Measurements from ENCODE around the gene IGFL3. TPM values are rescaled to one million over a fixed set of nuclear protein-coding genes. Genes with fewer than 3 reads are reported as not detected.
"Not testable (repeated sequence)": the region's sequence is repeated elsewhere in the genome, so short reads cannot be mapped to it uniquely, and the experiment has no call there.

The IGFL3 gene
- not detected for total RNA-seq

GRCh38 chr19:46124638-46125115, at the start of gene IGFL3:
Gene IGFL3 (minus strand): TSS chr19:46124688. CDS start chr19:46124649, 39 bp downstream.
- no peak for DNase-seq (ENCODE audit: low read depth in 2 of 3, low spot score in 2 of 3)

- DNase-seq (ENCODE audit: low read depth in 2 of 3, low spot score in 2 of 3), result no peak
Measured at GRCh38 chr19:46173886-46174480, 49.5 kb upstream of the IGFL3 start.

DNA sequence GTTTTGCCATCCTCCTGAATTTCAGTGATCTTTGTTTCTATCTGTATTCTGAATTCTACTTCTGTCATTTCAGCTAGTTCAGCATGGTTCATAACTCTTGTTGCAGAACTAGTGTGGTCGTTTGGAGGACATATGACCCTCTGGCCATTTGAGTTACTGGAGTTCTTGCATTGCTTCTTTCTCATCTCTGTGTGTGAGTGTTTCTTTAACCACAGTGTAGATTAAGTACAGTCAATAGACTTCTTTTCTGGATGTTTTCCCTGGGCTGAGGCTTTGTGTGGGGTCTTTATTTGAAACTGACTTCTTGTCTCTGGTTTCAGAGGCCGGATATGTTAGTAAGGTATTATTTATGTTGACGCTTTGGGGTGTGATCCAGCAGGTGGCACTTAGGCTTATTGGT, 38.2 kb upstream of the IGFL3 start:
- no peak for DNase-seq (ENCODE audit: low read depth in 2 of 3, low spot score in 2 of 3)

- DNase-seq (ENCODE audit: low read depth in 2 of 3, low spot score in 2 of 3), result not testable (repeated sequence)
Measured at GRCh38 chr19:46161642-46162257, 37.3 kb upstream of the IGFL3 start.

DNA sequence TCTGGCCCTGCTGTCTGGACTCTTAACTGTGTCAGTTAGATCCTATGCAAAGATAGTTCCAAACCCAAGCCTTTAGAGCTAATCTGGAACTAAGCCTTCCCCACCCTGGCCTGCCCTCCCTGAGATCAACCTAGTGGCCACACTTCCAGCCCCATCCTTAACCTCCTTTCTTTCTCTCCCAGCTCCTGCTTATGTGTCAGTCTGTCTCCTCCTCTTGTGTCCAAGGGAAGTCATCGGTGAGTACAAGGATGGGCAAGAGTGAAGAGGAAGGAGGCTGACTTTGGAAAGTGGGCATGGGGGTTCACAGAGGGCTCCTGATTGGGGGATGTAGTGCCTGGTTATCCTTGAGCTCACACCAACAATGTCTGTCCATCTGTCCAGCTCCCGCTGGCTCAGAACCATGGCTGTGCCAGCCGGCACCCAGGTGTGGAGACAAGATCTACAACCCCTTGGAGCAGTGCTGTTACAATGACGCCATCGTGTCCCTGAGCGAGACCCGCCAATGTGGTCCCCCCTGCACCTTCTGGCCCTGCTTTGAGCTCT, 35.8 kb upstream of the IGFL3 start:
- DNase-seq (ENCODE audit: low read depth in 2 of 3, low spot score in 2 of 3), result no peak

DNA sequence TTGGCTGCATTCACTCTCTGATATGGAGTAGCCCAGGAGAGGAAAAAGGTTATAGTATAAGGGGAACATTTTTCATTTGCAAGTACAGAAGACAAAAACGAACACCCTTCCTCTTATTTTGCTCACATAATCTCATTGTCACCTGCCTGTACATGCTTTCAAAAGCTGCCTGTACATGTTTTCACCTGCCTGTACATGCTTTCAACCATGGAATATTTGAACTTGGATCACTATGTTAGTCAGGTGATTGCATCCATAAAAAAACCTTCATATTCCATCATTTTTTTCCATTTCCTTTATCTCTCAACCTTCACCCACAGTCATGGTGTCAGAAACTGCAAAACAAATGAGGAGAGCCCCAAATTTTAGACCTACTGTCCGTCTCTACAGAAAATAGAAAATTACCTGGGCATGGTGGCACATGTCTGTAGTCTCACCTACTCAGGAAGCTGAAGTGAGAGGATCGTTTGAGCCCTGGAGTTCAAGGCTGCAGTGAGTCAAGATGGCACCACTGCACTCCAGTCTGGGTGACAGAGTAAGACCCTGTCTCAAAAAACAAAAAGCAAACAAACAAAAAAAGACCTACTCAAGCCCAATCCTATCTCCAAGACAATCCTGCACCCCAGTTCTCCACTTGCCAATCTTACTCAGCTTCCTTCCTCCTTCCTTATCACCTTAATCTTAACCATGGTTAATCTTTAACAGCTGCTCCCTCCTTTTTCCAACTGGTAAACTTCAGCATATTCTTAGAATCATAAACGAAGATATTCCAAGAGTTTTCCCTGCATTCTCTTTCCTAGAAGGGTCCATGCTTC, 35.1 kb upstream of the IGFL3 start:
- no peak for DNase-seq (ENCODE audit: low read depth in 2 of 3, low spot score in 2 of 3)

DNA sequence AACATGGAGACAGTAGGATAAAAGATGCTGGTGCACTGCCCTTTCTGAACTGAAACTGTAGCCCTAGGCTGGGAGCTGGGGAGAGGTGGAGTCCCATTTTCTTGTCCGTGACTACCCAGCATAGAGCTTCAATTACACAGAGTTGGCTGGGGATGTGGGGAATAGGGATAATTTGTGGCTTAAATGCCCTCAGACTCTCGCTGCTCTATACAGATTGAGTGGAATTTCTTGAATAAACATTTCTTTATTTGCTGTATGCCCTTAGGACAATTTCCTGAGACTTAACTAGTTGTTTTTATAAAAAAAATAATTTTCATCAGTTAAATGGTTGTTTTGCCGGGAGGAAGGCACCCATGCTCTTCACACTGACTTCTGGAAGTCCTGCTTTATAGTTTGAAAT, 30.7 kb upstream of the IGFL3 start:
- DNase-seq (ENCODE audit: low read depth in 2 of 3, low spot score in 2 of 3), result no peak

DNA sequence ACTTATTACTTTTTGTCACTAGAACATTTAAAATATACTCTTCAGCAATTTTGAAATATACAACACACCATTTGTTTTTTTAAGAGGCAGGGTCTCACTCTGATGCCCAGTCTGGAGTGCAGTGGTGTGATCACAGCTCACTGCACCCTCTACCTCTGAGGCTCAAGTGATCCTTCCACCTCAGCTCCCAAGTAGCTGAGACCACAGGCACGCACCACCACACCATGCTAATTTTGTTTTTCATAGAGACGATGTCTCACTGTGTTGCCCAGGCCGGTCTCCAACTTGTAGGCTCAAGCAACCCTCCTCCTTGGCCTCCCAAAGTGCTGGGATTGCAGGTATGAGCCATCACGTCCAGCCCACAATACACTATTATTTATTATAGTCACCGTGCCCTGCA, 26.1 kb upstream of the IGFL3 start:
- no peak for DNase-seq (ENCODE audit: low read depth in 2 of 3, low spot score in 2 of 3)

DNA sequence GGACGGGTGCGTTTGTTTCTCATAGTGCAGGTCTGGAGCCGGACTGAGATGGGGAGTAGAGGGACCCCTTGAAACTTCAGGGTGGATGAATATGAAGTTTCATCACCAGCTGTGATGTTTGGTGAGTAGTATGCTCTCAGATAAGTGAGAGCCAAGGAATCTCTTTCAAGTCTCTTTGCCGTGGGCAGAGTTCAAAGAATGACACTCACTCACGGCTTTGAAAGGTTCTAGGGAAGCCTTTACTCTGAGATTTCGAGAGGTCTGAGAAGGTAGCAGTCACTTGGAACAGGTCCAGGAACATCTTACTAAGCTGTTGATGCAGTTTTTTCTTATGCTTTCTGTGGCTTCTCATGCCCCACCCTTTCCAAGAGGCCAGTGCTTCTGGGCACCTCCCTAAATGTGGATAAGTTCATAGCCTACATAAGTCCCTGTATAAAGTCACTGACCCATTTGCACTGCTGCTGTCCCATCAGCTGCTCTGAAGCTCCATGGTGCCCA, 23.4 kb upstream of the IGFL3 start, which contains the start of gene IGFL2:
TSS of gene IGFL2 (plus strand) at position 448 of the 498 bp plus-strand sequence. CDS start at position 489, 41 bp downstream.
- DNase-seq (ENCODE audit: low read depth in 2 of 3, low spot score in 2 of 3), result no peak

DNA sequence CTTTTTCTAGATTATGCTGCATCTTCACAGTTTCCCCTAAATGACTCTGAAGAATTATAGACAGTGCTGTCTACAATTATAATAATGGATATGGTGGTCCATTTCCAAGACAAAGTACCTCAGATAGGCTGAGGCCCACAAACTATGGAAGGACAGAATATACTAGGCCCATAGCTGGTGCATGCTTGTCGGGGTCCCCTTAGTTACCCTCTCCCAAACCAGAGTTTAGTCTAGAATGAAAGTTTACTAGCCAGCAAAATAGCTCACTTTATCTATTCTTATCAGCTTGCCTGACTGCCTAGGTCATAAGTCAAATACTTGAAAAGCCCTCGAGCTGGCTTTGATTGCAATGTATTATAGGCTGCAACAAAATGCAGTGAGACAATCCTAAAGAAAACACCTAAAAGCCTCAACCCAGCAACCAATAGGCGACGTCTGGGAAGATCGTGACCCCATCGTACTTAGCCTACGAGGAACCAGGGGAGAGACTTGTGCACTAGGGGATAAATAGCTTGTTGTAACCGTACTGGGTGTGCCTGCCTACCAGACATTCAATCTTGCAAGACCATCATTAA, 22.8 kb upstream of the IGFL3 start:
- no peak for DNase-seq (ENCODE audit: low read depth in 2 of 3, low spot score in 2 of 3)

DNA sequence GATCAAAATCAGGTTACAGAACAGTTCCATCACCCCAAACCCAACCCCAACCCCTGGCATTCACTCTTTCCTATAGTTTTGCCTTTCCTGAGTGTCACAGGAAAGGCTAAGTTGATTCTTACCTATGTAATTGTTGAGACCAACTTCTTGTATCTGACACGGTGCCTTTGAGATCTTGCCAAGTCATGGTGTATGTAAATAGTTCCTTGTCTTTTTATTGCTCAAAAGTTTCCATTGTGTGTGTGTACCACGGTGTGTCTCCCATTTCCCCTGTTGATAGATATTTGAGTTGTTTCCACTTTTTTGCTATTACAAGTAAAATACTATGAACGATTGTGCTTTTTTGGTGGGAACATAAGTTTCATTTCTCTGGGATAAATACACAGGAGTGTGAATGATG, 20.3 kb upstream of the IGFL3 start:
- no peak for DNase-seq (ENCODE audit: low read depth in 2 of 3, low spot score in 2 of 3)

DNA sequence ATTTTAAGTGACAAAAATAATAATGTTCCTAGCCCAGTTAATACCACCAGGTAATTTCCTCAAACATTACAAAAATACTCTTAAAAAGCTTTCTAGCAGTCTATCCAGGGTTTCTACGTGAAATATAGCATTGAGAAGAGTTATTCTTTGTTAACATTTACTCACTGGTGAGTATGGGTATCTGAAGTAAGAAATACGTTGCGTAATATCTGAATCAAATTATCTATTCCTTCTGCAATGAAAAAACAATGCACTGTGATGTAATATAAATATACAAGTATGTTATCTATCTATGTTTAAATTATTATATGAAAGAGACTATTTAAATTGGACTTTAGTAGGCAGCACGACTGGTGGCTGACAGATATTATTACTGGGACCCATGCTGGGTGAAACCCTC, 17.8 kb upstream of the IGFL3 start:
- no peak for DNase-seq (ENCODE audit: low read depth in 2 of 3, low spot score in 2 of 3)

- no peak for DNase-seq (ENCODE audit: low read depth in 2 of 3, low spot score in 2 of 3)
Measured at GRCh38 chr19:46141421-46141820, 16.9 kb upstream of the IGFL3 start.

GRCh38 chr19:46137915-46138473, 13.5 kb upstream of the IGFL3 start:
- DNase-seq (ENCODE audit: low read depth in 2 of 3, low spot score in 2 of 3), result no peak

DNA sequence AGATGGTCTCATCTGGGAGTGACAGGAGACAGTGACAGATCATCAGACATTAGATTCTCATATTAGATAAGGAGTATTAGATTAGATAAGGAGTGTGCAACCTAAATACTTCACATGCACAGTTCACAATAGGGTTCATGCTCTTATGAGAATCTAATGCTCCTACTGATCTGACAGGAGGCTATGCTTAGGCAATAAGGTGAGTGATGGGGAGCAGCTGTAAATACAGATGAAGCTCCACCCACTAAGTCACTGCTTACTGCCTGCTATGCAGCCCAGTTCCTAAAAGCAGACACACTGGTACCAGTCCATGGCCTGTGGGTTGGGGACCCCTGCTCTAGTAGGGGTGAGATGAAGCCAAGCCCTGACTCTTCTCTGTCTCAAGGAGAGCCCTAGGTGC, 10.0 kb upstream of the IGFL3 start:
- no peak for DNase-seq (ENCODE audit: low read depth in 2 of 3, low spot score in 2 of 3)

DNA sequence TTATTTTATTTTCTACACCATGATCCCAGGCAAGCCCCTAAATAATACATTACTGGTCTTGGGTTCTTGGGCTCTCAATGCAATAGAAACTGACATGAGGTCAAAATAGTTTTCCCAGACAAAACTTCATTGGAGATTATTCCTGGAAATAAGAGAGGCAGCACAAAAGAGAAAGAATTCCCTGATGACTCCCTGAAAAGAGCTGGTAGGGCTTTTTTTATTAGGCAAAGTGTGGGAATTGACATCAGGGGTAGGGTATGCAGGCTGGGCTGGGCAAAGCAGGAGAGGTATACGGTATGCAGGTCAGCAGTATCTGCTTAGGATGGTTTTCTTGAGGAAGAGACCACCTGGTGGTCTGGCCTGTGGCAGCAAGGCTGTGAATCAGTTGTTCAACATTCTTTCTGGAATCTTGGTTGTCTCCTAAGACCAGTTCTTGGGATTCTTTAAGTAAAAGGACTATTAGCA, 9.3 kb upstream of the IGFL3 start:
- DNase-seq (ENCODE audit: low read depth in 2 of 3, low spot score in 2 of 3), result no peak

GRCh38 chr19:46133101-46133627, 8.7 kb upstream of the IGFL3 start:
- no peak for DNase-seq (ENCODE audit: low read depth in 2 of 3, low spot score in 2 of 3)

- DNase-seq (ENCODE audit: low read depth in 2 of 3, low spot score in 2 of 3), result no peak
Measured at GRCh38 chr19:46132508-46133100, 8.1 kb upstream of the IGFL3 start.

DNA sequence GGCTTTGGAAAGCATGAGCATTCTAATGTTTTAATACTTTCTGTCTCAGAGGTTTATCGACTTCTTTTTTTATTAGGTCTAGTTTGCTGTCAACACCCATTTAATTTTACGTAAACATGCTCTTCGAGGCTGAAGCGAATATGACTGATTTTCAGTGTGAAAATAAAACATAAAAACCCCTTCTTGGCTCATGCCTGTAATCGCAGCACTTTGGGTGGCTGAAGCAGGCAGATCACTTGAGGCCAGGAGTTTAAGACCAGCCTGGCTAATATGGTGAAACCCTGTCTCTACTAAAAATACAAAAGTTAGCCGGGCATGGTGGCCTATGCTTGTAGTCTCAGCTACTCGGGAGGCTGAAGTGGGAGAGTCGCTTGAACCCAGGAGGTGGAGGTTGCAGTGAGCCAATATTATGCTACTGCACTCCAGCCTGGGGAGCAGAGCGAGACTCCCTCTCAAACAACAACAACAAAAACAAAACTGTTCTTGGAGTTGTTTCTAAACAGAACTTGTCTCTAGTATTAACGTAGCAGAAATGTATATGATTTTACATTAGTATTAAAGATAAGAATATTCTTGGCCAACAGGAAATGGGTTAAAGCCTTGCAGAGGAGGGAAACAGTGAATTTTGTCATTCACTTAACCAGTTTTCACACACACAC, 7.1 kb upstream of the IGFL3 start:
- DNase-seq (ENCODE audit: low read depth in 2 of 3, low spot score in 2 of 3), result no peak
